HL-60 (cell line): ENCODE measurements around the gene ZFP14.

Experiments
- GABPA ChIP-seq: IDR thresholded peaks from 2 replicates; pipeline ENCODE4 v1.6.1; 2012; ENCODE audit warnings: low read depth
- POLR2AphosphoS5 ChIP-seq: IDR thresholded peaks from 2 replicates; pipeline ENCODE4 v1.6.1; 2012; ENCODE audit warnings: low read depth
- TF ChIP-seq, protein P1 (sequence below): IDR thresholded peaks from one replicate; pipeline ENCODE4 v1.5.1; 2011; ENCODE audit warnings: low read length, control low read depth, inconsistent platforms; ENCODE audit not compliant: insufficient read depth
- TF ChIP-seq, protein P2 (sequence below): IDR thresholded peaks from 2 replicates; pipeline ENCODE4 v1.6.1; 2012; ENCODE audit warnings: low read depth; ENCODE audit not compliant: insufficient replicate concordance

DNA sequence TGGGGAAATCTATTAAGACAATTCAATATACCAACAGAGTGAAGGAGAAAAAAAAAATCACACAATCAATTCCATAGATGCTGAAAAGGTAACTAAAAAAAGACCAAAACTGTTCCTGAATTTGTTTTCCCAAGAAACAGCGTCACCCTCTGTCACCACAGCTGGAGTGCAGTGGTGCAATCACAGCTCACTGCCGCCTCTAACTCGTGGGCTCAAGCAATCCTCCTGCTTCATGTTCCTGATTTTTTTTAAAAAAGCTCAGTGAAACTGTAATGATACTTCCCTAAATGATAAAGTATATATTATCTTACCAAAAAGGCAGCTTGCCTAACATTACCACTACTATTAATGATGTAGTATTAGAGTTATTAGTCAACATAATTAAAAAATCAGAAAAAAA, 19.6 kb upstream of the ZFP14 start:
- TF ChIP-seq POLR2AphosphoS5 = no peak
- TF ChIP-seq, protein P1, sequence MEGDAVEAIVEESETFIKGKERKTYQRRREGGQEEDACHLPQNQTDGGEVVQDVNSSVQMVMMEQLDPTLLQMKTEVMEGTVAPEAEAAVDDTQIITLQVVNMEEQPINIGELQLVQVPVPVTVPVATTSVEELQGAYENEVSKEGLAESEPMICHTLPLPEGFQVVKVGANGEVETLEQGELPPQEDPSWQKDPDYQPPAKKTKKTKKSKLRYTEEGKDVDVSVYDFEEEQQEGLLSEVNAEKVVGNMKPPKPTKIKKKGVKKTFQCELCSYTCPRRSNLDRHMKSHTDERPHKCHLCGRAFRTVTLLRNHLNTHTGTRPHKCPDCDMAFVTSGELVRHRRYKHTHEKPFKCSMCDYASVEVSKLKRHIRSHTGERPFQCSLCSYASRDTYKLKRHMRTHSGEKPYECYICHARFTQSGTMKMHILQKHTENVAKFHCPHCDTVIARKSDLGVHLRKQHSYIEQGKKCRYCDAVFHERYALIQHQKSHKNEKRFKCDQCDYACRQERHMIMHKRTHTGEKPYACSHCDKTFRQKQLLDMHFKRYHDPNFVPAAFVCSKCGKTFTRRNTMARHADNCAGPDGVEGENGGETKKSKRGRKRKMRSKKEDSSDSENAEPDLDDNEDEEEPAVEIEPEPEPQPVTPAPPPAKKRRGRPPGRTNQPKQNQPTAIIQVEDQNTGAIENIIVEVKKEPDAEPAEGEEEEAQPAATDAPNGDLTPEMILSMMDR = no peak
- TF ChIP-seq, protein P2, sequence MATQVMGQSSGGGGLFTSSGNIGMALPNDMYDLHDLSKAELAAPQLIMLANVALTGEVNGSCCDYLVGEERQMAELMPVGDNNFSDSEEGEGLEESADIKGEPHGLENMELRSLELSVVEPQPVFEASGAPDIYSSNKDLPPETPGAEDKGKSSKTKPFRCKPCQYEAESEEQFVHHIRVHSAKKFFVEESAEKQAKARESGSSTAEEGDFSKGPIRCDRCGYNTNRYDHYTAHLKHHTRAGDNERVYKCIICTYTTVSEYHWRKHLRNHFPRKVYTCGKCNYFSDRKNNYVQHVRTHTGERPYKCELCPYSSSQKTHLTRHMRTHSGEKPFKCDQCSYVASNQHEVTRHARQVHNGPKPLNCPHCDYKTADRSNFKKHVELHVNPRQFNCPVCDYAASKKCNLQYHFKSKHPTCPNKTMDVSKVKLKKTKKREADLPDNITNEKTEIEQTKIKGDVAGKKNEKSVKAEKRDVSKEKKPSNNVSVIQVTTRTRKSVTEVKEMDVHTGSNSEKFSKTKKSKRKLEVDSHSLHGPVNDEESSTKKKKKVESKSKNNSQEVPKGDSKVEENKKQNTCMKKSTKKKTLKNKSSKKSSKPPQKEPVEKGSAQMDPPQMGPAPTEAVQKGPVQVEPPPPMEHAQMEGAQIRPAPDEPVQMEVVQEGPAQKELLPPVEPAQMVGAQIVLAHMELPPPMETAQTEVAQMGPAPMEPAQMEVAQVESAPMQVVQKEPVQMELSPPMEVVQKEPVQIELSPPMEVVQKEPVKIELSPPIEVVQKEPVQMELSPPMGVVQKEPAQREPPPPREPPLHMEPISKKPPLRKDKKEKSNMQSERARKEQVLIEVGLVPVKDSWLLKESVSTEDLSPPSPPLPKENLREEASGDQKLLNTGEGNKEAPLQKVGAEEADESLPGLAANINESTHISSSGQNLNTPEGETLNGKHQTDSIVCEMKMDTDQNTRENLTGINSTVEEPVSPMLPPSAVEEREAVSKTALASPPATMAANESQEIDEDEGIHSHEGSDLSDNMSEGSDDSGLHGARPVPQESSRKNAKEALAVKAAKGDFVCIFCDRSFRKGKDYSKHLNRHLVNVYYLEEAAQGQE = no peak
- TF ChIP-seq GABPA = no peak
